Retinal pigment epithelial cell (primary cell): ENCODE measurements around the gene FBLN2.

ENCODE experiments used
- DNase-seq: peaks from one replicate; pipeline ENCODE4 v3.0.0-alpha.2; 2010; ENCODE audit warnings: low read depth
- H3K4me3 ChIP-seq: 2 replicates; pipeline ENCODE4 v1.5.1; 2011; ENCODE audit warnings: mild to moderate bottlenecking, low read length, control low read depth, moderate library complexity
- TF ChIP-seq, protein P1 (sequence below): conservative IDR thresholded peaks from 2 replicates; pipeline ENCODE4 v1.5.1; 2011; ENCODE audit warnings: low read depth, low read length, control low read depth, inconsistent platforms

The FBLN2 gene

DNA sequence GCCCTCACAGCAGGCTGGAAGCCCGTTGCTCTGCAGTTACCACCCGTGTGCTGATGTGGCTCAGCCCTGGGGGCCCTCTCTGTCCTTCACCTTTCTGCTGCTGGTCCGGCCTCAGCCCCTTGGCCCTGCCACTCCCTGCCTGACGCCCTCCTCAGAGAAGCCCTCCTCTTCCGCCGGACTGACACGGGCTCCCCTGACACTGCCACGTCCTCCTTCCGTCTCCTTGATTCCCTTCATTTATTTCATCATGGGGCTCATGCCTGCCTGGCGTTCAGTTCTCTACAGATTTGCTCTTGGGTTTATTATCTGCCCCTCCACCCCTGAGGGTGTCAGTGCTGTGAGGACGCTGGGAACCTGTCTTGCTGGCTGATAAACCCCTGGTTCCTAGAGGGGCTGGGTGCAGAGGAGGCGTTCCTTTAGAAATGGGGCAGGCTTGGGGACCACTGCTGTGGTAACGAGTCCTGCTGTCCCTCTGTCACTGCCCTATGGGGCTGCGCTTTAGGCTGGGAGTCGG is 19.6 kb downstream of the FBLN2 start:
- no peak overlapping the region for H3K4me3 ChIP-seq
- TF ChIP-seq, protein P1, sequence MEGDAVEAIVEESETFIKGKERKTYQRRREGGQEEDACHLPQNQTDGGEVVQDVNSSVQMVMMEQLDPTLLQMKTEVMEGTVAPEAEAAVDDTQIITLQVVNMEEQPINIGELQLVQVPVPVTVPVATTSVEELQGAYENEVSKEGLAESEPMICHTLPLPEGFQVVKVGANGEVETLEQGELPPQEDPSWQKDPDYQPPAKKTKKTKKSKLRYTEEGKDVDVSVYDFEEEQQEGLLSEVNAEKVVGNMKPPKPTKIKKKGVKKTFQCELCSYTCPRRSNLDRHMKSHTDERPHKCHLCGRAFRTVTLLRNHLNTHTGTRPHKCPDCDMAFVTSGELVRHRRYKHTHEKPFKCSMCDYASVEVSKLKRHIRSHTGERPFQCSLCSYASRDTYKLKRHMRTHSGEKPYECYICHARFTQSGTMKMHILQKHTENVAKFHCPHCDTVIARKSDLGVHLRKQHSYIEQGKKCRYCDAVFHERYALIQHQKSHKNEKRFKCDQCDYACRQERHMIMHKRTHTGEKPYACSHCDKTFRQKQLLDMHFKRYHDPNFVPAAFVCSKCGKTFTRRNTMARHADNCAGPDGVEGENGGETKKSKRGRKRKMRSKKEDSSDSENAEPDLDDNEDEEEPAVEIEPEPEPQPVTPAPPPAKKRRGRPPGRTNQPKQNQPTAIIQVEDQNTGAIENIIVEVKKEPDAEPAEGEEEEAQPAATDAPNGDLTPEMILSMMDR: no peak

DNA sequence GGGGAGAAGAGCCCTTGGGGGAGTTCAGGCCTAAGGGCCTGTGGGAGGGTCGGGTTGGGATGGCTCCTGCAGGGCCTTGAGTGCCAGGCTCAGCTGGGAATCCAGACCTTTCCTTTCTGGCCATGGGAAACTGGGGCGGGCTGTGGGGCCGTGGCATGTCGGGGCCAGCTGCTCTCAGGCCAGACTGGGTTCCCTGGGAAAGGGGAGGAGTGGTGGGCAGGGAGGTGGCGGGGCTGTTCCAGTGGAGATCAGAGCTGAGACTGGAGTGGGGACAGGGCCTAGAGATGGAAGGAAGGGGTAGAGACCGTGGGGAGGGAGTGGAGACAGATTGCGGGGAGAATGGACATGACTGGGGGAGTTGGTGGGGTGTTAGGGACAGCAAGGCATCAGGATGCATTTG is 20.3 kb downstream of the FBLN2 start:
- H3K4me3 ChIP-seq: no peak overlapping the region
- TF ChIP-seq, protein P1: no peak
- no peak for DNase-seq

More for the DNA sequence above, 19.6 kb downstream of the FBLN2 start:
- DNase-seq: no peak

DNA sequence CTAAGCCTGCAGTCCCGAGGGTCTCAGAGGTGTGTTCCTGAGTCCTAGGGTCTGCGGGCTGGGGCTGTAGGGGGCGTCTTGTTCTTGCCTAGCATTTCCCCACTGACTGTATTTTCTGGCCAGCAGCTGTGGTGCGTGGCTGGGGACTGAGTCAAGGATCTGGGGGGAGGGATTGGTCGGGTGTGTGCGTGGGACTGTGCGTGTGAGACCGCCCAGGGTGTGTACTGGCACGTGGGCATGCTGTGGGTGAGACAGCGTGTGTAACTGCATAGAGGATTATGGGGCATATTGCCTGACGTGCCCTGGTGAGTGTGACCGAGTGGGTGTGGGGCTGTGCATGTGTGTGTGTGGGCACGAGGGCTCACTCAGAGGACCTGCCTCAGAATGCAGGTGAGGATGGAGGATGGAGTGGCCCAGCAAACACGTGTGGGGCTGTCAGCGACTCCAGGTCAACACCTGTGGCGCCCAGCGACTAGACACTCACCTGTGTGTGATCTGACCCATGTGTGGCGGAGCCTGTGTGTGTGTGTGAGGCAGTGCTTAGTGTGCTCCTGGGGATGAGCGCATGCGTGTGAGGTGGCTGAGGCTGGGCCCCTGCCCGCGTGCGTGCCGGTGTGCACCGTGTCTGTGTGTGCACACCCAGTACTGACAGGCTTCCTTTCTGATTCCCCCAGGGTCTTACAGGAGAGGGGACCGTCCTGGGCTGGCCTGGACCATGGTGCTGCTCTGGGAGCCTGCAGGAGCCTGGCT is 20.9 kb downstream of the FBLN2 start:
- no peak overlapping the region for H3K4me3 ChIP-seq
- TF ChIP-seq, protein P1: no peak
- no peak for DNase-seq

DNA sequence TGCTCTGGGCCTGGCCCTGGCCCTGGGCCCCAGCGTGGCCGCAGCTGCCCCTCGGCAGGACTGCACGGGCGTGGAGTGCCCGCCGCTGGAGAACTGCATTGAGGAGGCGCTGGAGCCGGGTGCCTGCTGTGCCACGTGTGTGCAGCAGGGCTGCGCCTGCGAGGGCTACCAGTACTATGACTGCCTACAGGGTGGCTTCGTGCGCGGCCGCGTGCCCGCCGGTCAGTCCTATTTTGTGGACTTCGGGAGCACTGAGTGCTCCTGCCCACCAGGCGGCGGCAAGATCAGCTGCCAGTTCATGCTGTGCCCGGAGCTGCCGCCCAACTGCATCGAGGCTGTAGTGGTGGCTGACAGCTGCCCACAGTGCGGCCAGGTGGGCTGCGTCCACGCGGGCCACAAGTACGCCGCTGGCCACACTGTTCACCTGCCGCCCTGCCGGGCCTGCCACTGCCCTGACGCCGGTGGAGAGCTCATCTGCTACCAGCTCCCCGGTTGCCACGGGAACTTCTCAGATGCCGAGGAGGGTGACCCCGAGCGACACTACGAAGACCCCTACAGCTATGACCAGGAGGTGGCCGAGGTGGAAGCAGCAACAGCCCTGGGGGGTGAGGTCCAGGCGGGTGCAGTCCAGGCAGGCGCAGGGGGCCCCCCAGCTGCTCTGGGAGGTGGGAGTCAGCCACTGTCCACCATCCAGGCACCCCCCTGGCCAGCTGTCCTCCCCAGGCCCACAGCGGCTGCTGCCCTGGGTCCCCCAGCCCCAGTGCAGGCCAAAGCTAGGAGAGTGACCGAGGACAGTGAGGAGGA is 21.7 kb downstream of the FBLN2 start:
- TF ChIP-seq, protein P1: no peak
- DNase-seq: no peak
- no peak overlapping the region for H3K4me3 ChIP-seq

DNA sequence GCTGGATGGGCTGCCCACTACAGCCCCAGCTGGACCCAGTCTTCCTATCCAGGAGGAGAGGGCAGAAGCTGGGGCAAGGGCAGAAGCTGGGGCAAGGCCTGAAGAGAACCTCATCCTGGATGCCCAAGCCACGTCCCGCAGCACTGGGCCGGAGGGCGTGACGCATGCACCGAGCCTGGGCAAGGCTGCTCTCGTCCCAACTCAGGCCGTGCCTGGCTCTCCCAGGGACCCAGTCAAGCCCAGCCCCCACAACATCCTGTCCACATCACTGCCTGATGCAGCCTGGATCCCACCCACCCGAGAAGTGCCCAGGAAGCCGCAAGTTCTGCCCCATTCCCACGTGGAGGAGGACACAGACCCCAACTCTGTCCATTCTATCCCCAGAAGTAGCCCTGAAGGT is 22.3 kb downstream of the FBLN2 start:
- DNase-seq: no peak
- TF ChIP-seq, protein P1: no peak
- no peak overlapping the region for H3K4me3 ChIP-seq

DNA sequence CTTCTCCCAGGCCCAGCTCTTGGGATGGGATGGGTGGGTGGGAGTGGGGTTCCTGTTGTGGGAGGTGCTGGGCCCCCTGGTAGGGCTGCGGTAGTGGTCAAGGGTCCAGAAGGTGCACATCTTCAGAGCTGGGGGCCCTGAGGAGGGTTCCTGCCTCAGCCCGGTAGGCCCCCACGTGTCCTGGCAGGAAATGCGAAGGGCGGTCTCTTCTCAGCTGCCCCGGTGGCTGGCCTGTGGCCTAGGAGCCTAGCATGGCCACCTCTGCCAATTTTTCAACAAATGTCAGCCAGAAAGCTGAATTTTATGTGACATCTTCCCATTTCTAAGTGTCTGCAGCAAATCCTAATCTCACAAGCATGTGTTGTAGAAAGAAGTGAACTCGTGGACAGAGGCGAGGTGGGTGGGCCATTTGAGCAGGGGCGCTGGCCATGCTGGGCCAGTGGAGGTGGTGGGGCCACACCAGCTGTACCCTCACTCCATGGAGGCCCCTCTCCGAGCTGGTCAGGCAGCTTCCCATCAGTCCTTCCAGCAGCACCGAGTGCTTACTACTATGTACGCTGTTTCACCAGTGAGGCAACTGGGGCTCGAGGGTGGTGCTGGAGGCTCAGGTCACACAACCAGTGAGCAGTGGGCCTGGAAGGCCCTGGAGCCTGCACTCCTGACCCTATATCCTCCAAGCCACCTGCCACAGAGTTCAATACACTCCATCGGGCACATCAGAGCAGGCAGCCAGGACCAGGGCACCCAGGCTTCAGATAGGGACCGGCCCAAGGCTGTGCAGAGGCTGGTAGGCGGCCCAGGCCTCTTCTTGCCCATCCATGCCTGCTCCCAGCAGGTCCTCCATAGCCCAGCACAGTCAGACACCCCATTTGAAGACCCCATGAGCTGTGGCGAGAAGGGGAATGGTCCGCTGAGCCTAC is 23.2 kb downstream of the FBLN2 start:
- no peak for DNase-seq
- TF ChIP-seq, protein P1: no peak

More for the DNA sequence above, 23.2 kb downstream of the FBLN2 start:
- H3K4me3 ChIP-seq: no peak overlapping the region
